HCT116 (cell line): ENCODE results near the gene NFAT5. TPM values are rescaled to one million over a fixed set of nuclear protein-coding genes. Genes with fewer than 3 reads are reported as not detected.

Experiments
- ATAC-seq: fragments of 200-7000 bp; cut with Tn5 transposase; 2 replicates; pipeline ENCODE4 v1.9.1; 2020; ENCODE audit warnings: mild to moderate bottlenecking, moderate library complexity
- BruUV-seq: library from RNA; stranded (reverse); fragments of 400-500 nt; replicated peaks from 2 replicates; lab custom pipeline; 2021; lab: Mats Ljungman, UMichigan
- CTCF ChIA-PET: fragments of 300-600 bp; sonication (Branson Sonifier 250); formaldehyde crosslinking; loops from one replicate; lab custom pipeline; 2021; ENCODE audit warnings: antibody characterized with exemption; lab: Charles Lee
- POLR2A ChIA-PET: fragments of 300-600, 350-600 bp; sonication (Branson Sonifier 250); formaldehyde crosslinking; loops from one replicate; lab custom pipeline; 2021; ENCODE audit warnings: antibody characterized with exemption; lab: Charles Lee
- RAD21 ChIA-PET, 2 experiments: fragments of 300-600 bp; sonication (Branson Sonifier 250); formaldehyde crosslinking; loops; one replicate each; lab custom pipeline; 2023; ENCODE audit warnings: low total read pairs in 2 of 2; ENCODE audit not compliant: uncharacterized antibody in 2 of 2, unreplicated experiment in 2 of 2, low non-redundant PET in 1 of 2; lab: Charles Lee
- DNase-seq: peaks from one replicate; pipeline ENCODE4 v3.0.0-alpha.2; 2010; ENCODE audit warnings: low read depth, low spot score
- H2AFZ ChIP-seq: fragments of 200-600 bp; shearing (Covaris generic), sonication (generic); 2 replicates; pipeline ENCODE4 v1.6.1; 2017; ENCODE audit warnings: low read depth, mixed run types, mixed read lengths, antibody characterized with exemption, low read length; ENCODE audit not compliant: poor library complexity, severe bottlenecking
- H3K27ac ChIP-seq: 2 replicates; pipeline ENCODE4 v1.5.1; 2012; ENCODE audit warnings: low read depth, low read length
- H3K27me3 ChIP-seq: fragments of 200-600 bp; sonication (generic); 2 replicates; pipeline ENCODE4 v1.6.1; 2016; ENCODE audit warnings: mixed run types, low read length, mixed read lengths; ENCODE audit not compliant: insufficient read depth
- H3K36me3 ChIP-seq, 2 experiments: fragments of 200-500 bp in 1 of 2; fragments of 200-600 bp in 1 of 2; sonication (Bioruptor generic) in 1 of 2; sonication (generic) in 1 of 2; 2 replicates each; pipeline versions ENCODE4 v1.5.1 to v1.6.1; 2014 to 2016; ENCODE audit warnings: low read length in 2 of 2, inconsistent platforms in 1 of 2, mixed read lengths in 1 of 2, mixed run types in 1 of 2; ENCODE audit not compliant: insufficient read depth in 2 of 2, control insufficient read depth in 1 of 2
- H3K4me1 ChIP-seq, 2 experiments: fragments of 200-600 bp in 1 of 2; sonication (generic) in 1 of 2; 2 replicates each; pipeline versions ENCODE4 v1.5.1 to v1.6.1; 2012 to 2017; ENCODE audit warnings: low read length in 2 of 2, inconsistent platforms in 1 of 2, mild to moderate bottlenecking in 1 of 2, mixed read lengths in 1 of 2, mixed run types in 1 of 2, moderate library complexity in 1 of 2; ENCODE audit not compliant: insufficient read depth in 2 of 2, control insufficient read depth in 1 of 2
- H3K4me2 ChIP-seq: fragments of 200-600 bp; sonication (generic); 2 replicates; pipeline ENCODE4 v1.6.1; 2017; ENCODE audit warnings: mixed run types, low read length, mixed read lengths
- H3K4me3 ChIP-seq, 2 experiments: fragments of 200-600 bp in 1 of 2; sonication (generic) in 1 of 2; replicated peaks in 1 of 2; 2 replicates each; pipeline ENCODE4 v1.5.1; 2011 to 2016; ENCODE audit warnings: low read length in 2 of 2, control low read depth in 1 of 2, low read depth in 1 of 2, mild to moderate bottlenecking in 1 of 2, mixed read lengths in 1 of 2, mixed run types in 1 of 2
- H3K79me2 ChIP-seq: fragments of 200-600 bp; sonication (generic); 2 replicates; pipeline ENCODE4 v1.6.1; 2017; ENCODE audit warnings: mild to moderate bottlenecking, mixed run types, low read length, moderate library complexity, mixed read lengths; ENCODE audit not compliant: insufficient read depth
- H3K9ac ChIP-seq: fragments of 200-600 bp; sonication (generic); 2 replicates; pipeline ENCODE4 v1.6.1; 2016; ENCODE audit warnings: low read length, mixed read lengths
- H3K9me2 ChIP-seq: fragments of 200-600 bp; sonication (generic), shearing (Covaris generic); 2 replicates; pipeline ENCODE4 v1.6.1; 2017; ENCODE audit warnings: mixed run types, mild to moderate bottlenecking, moderate library complexity; ENCODE audit not compliant: insufficient read depth
- H3K9me3 ChIP-seq, 2 experiments: fragments of 200-500 bp in 1 of 2; fragments of 200-600 bp in 1 of 2; sonication (Bioruptor generic) in 1 of 2; sonication (generic) in 1 of 2; 2 replicates each; pipeline ENCODE4 v1.6.1; 2014 to 2017; ENCODE audit warnings: low read length in 2 of 2, mixed read lengths in 2 of 2, inconsistent platforms in 1 of 2, low read depth in 1 of 2, mild to moderate bottlenecking in 1 of 2, mixed run types in 1 of 2, moderate library complexity in 1 of 2; ENCODE audit not compliant: control insufficient read depth in 1 of 2, insufficient read depth in 1 of 2
- H4K20me1 ChIP-seq: fragments of 200-600 bp; sonication (generic), shearing (Covaris generic); 2 replicates; pipeline ENCODE4 v1.6.1; 2017; ENCODE audit warnings: mixed run types, mild to moderate bottlenecking, moderate library complexity; ENCODE audit not compliant: insufficient read depth
- ATF3 ChIP-seq: IDR thresholded peaks from 2 replicates; pipeline ENCODE4 v1.6.1; 2012
- CBX3 ChIP-seq: IDR thresholded peaks from 2 replicates; pipeline ENCODE4 v1.6.1; 2012; ENCODE audit warnings: low read depth
- CEBPB ChIP-seq: IDR thresholded peaks from 2 replicates; pipeline ENCODE4 v1.6.1; 2012; ENCODE audit warnings: low read depth
- MAX ChIP-seq: IDR thresholded peaks from 2 replicates; pipeline ENCODE4 v1.6.1; 2012
- RAD21 ChIP-seq: IDR thresholded peaks from 2 replicates; pipeline ENCODE4 v1.6.1; 2012; ENCODE audit warnings: low read depth, mild to moderate bottlenecking
- REST ChIP-seq: IDR thresholded peaks from 2 replicates; pipeline ENCODE4 v1.6.1; 2012; ENCODE audit warnings: low read depth
- TCF7L2 ChIP-seq: IDR thresholded peaks from 2 replicates; pipeline ENCODE4 v1.7.0; 2011; ENCODE audit warnings: borderline replicate concordance, inconsistent platforms; ENCODE audit not compliant: insufficient read depth, insufficient read length; ENCODE audit errors: extremely low read depth
- YY1 ChIP-seq: IDR thresholded peaks from 2 replicates; pipeline ENCODE4 v1.6.1; 2011; ENCODE audit warnings: low read length, low read depth, moderate library complexity, mild to moderate bottlenecking; ENCODE audit not compliant: insufficient replicate concordance; ENCODE audit errors: extremely low read depth
- ZBTB33 ChIP-seq: IDR thresholded peaks from 2 replicates; pipeline ENCODE4 v1.6.1; 2011; ENCODE audit warnings: mild to moderate bottlenecking, low read length, moderate library complexity; ENCODE audit not compliant: insufficient replicate concordance; ENCODE audit errors: extremely low read depth
- ZFX ChIP-seq: fragments of 450-650 bp; IDR thresholded peaks from 2 replicates; pipeline ENCODE4 v1.6.1; 2017
- ZNF274 ChIP-seq: fragments of 200-500 bp; sonication (Bioruptor generic); IDR thresholded peaks from 2 replicates; pipeline ENCODE4 v1.6.1; 2014; ENCODE audit warnings: mild to moderate bottlenecking, low read depth, low read length, inconsistent platforms
- intact Hi-C: fragments of 100-400 bp; cut with micrococcal nuclease; formaldehyde crosslinking; loops from 2 replicates; pipeline ENCODE4 v1.10.0; 2022
- total RNA-seq: library from RNA; stranded (reverse); gene quantifications from one replicate; pipeline ENCODE4 v1.2.1, GENCODE V29; 2021; ENCODE audit not compliant: unreplicated experiment

NFAT5 gene
- total RNA-seq, 1 experiment from 2014 or later: 67.4 TPM

GRCh38 chr16:69555437-69555836, 10.3 kb upstream of the NFAT5 start:
- H3K4me1 ChIP-seq: no peaks in the 10 kb centered on the region
- H3K27ac ChIP-seq: no peak overlapping the region
- H3K79me2 ChIP-seq: no peaks in the 10 kb centered on the region
- CTCF ChIA-PET: no interaction called here
- H2AFZ ChIP-seq: no peak overlapping the region
- H4K20me1 ChIP-seq: no peaks in the 10 kb centered on the region
- no peak for TF ChIP-seq YY1
- TF ChIP-seq, all 23 proteins: peak for 0
- intact Hi-C loops: no loop called here
- ChIA-PET POLR2A (no interaction called here), RAD21 (no interaction called here)
- no peaks in the 10 kb centered on the region for H3K9me2 ChIP-seq
- H3K27me3 ChIP-seq: no peaks in the 10 kb centered on the region
- no peaks in the 10 kb centered on the region for H3K9me3 ChIP-seq
- ATAC-seq (no peak), DNase-seq (no peak)
- no peak overlapping the region for H3K9ac ChIP-seq
- H3K4me2 ChIP-seq: no peak overlapping the region
- no peaks in the 10 kb centered on the region for H3K36me3 ChIP-seq
- no TSS peak for BruUV-seq
- H3K4me3 ChIP-seq: no peak overlapping the region

GRCh38 chr16:69555867-69556266, 9.9 kb upstream of the NFAT5 start:
- Histone ChIP-seq H4K20me1 (no peaks in the 10 kb centered on the region), H3K27me3 (no peaks in the 10 kb centered on the region), H3K9ac (no peak overlapping the region), H3K9me3 (no peaks in the 10 kb centered on the region), H2AFZ (no peak overlapping the region), H3K36me3 (no peaks in the 10 kb centered on the region), H3K4me2 (no peak overlapping the region), H3K4me3 (no peak overlapping the region), H3K79me2 (no peaks in the 10 kb centered on the region), H3K4me1 (no peaks in the 10 kb centered on the region), H3K9me2 (no peaks in the 10 kb centered on the region), H3K27ac (no peak overlapping the region)
- no TSS peak for BruUV-seq
- ChIA-PET RAD21 (no interaction called here), CTCF (no interaction called here), POLR2A (no interaction called here)
- ATAC-seq: no peak
- no peak for TF ChIP-seq YY1
- TF ChIP-seq ATF3: no peak
- no peak for TF ChIP-seq CBX3
- no peak for TF ChIP-seq ZFX
- no peak for TF ChIP-seq REST
- TF ChIP-seq TCF7L2: no peak
- TF ChIP-seq ZBTB33: no peak
- TF ChIP-seq CEBPB: no peak
- no peak for TF ChIP-seq ZNF274
- TF ChIP-seq RAD21: no peak
- no peak for TF ChIP-seq MAX
- intact Hi-C loops: no loop called here
- no peak for DNase-seq
